ENCODE results near the gene HIGD1A.
A peak's percentile ranks its signal among the peaks of the same experiment; 100 is the strongest.

The HIGD1A gene

DNA sequence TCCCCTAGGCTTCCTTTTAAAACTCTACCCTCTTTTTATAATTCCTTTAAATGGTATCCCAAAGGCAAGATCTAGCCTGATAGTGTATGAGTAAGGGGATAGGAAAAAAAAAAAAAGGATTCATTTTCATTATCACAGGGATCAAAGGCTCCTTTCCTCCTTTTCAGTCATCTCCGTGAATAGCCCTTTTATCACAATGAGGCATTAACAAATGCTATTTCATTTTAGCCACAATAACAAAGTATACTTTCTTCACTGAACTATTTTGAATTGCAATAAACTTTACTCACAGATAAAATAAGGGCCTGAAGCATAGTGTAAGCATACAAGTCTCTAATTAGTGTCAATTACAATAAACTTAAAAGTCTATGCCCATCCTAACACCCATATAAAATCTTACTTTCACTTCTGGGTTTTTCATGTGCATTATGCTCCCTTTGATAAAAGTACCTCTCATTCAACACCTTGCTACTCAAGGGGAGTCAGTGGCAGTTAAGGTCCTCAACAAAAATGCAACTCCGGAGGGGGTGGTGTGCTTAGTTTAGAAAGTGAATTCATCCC lies 8.6 kb downstream of the HIGD1A start:
- no peak for DNase-seq

DNA sequence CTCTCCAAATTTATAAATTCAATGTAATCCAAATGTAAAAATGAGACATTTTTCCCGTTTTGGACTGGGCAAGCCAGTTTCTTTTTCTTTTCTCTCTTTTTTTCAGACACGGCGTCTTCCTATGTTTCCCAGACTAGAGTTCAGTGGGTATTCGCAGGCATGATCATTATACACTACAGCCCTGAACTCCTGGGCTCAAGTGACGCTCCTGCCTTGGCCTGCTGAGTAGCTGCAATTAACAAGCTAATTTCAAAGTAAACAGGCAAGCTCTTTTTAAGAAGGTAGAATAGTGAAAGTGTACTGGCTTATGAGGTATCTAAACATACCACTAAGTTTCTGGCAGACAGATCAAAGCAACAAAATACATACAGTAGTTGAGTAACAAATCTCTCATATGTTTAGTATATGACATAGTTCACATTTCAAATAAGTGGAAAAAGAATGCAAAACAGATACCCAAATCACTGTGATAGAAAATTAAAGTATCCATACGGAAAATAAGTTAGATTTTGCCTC lies 13.5 kb downstream of the HIGD1A start:
- no peak for DNase-seq

DNA sequence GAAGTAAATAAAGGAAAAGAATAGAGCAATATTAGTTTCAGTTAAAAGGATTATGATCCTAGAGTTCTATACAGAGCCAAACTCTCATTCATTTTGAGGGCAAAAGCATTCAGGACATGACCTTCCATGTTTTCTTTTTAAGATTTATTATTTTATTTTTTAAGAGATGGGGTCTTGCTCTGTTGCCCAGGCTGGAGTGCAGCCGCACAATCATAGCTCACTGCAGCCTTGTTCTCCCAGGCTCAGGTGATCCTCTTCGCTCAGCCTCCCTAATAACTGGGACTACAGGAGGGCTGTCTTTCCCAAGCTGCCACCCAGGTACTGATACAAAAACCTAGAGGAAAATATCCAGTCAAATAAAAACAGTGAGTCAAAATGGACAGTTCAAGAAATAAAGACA lies 17.7 kb downstream of the HIGD1A start:
- DNase-seq = no peak

DNA sequence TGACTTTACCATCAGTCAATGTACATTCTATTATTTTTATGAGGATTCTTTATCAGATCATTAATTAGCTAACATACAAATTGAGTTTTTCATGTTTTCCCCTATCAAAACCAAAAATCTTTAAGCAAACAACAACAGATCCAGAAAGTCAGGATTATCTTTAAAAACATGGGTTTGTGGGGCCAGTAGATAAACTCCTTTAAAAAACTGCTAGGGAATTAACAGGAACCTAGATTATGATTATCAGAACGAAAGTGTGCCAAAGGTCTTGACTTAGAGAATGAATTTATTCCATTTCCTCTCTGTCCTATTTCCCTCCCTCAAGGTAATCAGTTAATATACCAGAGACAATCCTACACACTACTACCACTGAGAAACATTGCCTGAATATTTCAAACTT lies 18.1 kb downstream of the HIGD1A start:
- DNase-seq = no peak

DNA sequence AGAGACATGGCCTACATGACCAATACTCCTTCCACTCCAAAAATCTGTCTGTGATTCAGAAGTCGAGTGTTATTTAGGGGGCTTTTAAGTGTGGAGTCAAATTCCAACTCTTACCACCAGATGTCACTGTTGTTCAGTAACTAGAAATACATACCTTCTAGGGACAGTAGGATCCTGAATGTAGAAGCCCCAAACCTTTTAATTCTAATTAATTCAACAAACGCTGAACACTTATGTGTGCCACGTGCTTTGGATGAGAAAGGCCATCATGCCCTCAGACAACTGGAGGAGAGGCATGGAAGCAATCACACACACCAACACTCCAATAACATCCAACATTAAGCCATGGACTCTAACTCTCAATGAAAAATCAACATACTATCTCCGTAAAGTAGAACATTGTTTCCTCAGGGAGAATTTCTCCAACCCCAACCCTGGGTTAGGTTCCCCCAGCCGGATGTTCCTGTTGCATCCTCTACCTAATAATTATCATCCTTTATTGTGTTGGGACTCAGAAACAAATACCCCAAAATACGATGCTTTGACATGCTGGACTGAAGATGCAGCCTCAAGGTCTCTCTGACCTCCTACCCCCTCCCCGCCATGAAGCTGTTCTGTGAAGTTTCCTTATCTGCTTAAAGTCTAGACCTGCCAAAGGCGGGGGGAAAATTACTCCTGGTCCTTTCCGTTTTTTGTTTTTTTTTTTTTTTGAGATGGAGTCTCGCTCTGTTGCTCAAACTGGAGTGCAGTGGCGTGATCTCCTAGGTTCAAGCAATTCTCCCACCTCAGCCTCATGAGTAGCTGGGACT lies 23.2 kb downstream of the HIGD1A start:
- peak; percentile 62 for DNase-seq

DNA sequence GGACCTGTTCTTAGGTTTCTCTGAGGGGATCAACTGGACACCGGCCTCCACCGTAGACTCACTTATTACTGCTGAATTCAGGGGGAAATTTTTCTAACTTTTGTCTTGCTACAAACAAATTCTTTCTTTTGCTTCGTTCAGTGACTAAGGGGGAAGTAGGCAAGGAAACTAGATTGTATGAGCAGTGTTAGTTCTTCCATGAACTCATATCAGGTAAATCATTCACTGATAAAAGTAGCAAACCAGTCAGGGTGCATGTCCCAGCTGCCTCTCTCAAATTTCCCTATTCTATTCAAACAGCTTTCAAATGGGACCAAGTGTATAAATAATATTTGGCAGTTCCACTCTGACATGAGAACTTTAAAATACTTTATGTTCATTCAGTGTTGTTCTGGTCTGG lies 23.9 kb downstream of the HIGD1A start:
- DNase-seq = no peak

DNA sequence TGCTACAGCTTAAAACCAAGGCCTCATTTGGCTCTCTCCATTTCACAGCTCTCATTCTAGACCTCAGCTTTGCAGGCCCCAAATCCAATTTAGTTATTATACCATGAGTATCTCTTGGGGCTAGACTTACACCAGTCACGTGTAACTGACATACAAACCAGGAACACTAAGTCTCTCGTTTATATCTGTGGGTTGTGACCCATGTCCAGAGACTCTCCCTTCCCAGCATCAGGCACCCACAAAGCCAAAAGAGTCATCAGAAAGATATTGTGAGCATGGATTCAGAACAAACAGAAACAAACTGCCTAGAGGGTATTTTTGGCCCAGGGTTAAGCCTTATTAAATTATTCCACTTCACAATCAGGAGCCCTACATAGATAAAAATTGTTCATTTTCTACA lies 25.6 kb downstream of the HIGD1A start:
- DNase-seq = no peak

DNA sequence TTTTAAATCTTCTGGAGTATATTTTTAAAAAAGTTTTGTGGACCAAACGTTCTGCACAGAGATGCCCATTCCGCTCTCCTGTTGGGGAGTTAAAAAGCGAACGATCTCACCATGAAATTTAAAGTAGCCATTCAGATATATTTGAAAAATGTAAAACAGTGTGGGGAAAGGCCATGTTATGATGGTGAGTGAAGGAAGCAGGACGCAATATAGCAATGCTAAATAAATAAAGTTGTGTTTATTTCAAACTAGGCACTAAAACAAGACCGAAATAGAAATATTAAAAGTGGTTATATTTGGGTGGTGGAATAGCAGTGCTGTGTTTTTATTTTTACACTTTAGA lies 30.9 kb downstream of the HIGD1A start:
- no peak for DNase-seq

DNA sequence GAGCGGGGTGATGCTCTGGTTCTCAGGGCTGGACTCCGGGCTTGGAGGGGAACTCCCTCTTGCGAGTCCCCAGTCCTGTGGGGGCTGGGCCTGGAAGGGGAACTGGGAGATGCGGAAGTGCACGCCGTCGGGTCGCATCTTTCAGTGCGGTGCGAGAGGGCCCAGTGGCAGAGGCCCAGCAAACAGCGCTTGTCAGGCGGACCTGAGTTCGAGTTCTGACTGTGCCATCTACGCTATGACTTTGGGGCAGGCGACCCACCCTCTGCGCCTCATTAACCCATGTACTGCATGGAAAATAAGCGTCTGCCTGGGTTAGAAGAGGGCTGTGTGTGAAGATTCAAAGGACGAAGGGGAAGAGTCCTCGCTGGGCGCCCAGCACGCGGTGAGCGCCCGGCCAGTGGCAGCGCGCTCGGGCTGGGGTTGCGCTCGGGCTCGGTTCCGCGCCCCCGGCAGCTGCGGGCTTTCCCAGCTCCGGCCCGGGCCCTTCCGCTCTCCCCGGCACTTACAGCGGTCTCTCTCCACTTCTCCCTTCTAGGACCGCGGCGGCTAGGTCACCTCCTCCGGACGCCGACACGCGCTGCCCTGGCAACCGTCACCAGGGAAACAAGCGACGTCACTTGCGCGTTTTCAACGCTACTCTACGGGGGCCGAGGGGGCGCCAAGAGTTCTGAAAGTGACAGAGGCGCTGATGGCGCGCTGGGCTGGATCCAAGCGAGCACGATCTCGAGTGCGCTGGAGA lies 31.5 kb downstream of the HIGD1A start, which contains the start of gene CCDC13:
CCDC13 (minus strand) TSS at position 584 of the 739 bp plus-strand sequence. CDS start 14,908 bp downstream, outside the sequence.
- peak; percentile 92 for DNase-seq

DNA sequence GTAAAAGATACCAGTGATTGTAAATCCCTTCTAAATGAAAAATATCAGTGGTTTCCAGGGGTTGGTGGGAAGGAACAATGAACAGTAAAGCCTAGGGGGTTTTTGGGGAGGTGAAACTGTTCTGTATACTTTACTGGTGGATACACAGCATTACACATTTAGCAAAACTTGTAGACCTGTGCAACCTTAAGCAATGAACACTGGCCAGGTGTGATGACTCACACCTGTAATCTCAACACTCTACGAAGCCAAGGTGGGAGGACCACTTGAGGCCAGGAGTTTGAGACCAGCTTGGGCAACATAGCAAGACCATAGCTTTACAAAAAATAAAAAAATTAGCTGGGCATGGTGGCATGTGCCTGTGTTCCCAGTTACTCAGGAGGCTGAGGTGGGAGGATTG lies 33.0 kb downstream of the HIGD1A start:
- no peak for DNase-seq

DNA sequence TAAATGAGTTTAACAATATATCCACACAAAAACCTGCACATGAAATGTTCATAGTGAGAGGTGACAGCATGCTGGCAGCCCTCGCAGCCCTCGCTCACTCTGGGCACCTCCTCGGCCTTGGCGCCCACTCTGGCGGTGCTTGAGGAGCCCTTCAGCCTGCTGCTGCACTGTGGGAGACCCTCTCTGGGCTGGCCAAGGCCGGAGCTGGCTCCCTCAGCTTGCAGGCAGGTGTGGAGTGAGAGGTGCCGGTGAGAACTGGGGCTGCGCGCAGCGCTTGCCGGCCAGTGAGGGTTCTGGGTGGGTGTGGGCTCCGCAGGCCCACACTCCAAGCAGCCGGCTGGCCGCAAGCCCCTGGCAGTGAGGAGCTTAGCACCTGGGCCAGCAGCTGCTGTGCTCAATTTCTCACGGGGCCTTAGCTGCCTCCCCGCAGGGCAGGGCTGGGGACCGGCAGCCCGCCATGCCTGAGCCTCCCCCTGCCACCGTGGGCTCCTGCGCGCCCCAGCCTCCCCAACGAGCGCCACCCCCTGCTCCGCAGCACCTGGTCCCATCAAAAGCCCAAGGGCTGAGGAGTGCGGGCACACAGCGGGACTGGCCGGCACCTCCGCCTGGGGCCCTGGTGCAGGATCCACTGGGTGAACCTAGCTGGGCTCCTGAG lies 34.7 kb downstream of the HIGD1A start:
- no peak for DNase-seq

DNA sequence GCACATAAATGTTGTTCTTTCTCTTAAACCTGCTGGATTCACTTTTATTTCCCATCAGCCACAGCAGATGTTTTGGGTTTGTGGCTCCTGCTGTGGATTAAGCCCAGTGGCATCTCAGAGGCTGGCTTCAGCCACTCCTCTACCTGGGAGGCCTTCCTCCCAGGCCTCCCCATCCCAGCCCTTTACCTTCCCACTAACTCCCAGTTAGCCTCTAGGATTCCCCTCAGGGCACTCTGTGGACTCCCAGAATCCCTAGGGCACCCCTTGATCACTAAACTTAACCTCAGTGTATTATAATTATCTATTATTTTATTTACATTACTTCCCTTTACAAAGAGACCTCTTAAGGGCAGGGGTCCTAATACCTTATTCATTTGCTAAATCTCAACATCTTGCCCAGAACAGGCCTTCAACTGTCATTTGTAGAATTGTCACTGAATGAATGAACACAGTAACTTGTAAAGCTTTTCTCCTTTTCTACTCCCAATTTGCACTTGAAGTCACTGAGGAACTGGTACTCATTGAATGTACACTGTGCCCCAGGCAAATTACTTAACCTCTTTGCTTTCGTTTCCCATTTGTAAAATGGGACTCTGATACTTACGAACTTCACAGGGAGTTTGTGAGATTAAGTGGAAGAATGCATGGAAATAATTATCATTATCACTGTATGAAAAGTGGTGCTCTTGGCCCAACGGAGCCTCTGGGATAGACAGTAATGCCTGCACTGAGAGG lies 39.6 kb downstream of the HIGD1A start:
- no peak for DNase-seq

DNA sequence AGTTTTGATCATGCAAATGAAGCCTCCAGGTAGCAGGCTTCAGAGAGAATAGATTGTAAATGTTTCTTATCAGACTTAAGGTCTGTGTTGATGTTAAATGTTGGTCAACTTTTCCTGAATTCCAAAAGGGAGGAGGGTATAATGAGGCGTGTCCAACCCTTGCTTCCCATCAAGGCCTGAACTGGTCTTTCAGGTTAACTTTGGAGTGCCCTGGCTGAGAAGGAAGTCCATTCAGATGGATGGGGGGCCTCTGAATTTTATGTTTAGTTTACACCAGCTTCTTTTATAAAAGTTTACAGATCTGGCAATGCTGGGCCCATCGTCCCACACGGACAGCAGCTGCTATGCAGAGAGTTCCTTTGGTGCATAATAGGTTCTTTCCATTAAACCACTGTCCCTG lies 40.2 kb downstream of the HIGD1A start:
- no peak for DNase-seq

DNA sequence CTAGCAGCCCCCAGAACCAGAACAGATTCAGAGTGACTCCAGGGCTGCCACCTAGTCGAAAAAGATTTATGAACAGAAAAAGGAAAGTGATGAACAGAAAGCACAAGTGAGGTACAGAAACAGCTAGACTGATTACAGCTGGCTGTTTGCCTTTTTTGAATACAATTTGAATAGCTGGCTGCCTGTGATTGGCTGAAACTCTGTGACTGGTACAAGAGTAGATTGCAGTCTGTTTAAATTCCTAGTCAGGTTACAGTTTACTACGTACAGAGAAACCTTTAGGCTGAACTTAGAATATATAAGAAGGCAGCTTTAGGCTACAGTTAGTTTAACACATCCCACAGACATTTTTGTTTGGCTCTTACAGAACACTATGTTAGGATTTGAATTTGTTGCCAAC lies 41.3 kb downstream of the HIGD1A start:
- no peak for DNase-seq

DNA sequence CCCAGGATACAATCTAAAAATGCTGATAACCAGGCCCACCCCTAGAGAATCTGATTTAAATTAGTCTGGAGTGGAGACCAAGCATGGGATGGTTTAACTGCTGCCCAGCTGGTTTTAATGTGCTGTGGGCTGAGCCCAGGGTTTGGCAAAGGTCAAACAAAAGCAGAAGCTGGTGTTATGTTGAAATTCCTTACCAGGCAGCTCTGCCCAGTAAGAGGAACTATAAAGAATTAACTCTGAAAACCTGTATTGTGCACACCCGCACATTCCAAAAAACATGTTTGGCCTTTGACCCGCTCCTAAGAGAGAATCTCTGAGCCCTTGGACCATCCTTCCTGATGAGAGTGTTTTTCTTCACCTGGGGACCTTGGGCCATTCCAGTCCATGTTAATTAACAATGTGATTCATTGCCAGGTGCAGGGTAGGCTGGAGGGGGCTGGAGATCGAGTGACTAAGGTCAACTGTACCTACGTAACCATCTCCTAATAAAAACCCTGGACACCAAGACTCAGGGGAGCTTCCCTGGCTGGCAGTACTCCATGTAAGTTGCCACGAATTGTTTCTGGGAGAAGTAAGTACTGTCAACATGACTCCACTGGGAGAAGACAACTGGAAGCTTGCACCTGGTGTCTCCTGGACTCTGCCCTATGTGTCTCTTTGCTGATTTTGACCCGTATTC lies 42.1 kb downstream of the HIGD1A start:
- DNase-seq = no peak

DNA sequence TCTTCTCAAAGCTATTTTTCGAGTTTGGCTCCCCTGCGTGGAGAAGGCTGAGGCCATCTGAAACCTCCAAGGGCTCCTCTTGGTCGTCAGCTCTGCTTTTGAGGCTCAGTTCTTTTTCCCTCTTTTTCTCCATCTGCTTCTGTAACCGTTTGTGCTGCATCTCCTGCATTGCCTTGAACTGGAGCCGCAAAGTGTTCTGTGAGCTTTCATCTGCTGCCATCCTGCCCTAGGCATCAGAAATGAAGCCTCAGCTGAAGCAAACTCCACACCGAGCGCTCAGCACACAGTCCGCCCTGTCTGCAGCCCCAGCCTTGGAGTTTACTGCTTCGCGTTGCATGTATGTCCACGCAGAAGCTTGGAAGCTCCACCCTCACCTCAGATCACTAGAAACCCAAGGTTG lies 46.2 kb downstream of the HIGD1A start:
- no peak for DNase-seq

DNA sequence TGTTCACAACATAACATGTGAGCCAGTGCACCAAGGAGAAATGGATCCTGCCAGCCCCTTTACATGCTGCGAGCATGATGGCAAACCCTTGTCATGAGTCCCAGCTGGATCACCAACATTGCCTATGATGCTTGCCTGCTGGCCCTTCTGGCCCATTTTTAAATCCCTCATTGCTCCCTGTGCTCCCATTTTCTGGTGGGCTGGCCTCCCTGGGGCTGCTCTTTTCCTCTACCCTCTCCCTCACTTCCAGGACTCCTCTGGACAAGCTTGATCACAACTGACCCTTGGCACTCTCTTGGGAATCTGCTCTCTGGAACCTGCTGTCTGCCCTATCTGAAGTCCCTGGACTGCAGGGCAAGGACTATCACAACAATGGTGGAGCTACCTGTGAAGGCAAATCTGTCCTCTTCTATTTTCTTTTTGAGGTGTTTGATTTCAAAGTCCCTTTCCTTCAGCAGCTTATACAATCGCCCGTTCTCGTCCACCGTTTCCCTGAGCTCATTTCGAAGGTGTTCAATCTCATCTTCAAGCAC lies 47.5 kb downstream of the HIGD1A start:
- no peak for DNase-seq

DNA sequence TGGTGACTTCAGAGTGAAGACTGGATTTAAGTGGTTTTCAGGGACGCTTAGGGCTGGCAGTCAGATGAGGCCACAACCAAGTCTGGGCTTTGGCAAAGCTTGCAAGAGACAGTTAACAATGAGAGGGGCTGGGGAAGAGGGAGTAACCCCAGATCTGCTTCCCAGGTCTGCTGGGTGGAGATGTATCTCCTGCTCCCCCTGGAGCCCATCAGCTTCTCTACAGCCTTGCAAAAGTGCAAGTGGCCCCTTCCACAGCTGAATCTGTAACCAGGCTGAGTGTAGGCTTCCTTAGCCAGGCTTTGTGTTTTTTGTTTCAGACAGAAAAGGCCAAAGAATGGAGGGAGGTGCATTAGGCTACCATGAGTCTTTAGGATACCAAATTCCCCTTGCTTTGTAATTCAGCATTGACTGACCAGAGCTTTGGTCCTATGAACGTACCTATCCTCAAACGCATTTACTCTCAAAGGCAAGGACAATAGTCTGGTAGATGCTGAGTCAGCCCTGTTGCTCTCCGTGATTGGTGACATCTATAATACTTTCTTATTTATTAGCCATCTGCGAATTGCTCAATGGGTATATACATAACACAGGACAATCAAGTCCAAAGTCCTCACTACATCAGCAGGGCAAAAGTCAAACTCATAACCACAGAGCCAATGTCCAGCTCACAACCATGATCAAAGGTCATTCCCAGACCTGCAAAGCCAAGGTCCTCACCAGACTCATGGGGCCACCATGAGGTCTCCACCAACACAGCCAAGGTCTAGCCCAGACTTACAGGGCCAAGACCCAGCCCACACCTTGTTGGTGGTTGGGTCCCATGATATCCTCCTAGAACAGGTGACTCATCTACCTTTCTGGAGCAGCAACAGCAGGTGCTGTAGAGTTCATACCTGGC lies 48.4 kb downstream of the HIGD1A start:
- DNase-seq = no peak

DNA sequence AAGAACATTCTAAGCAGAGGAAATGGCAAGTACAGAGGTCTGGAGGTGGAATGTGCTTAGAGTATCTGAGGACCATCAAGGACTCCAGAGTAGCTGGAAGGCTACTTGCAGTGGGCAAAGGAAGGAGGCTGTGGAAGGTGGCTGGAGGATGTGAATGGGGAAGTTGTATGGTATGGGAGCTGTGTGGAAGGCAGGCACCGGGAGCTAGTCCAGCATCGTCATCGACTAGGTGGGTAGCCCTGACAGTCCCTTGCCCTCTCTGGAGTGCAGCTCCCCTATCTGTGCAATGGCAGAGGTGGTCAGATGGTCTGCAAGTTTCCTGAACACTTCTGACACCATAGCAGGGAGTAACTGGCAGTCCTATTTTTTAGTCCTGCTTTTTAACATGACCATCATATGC lies 50.5 kb downstream of the HIGD1A start:
- no peak for DNase-seq

DNA sequence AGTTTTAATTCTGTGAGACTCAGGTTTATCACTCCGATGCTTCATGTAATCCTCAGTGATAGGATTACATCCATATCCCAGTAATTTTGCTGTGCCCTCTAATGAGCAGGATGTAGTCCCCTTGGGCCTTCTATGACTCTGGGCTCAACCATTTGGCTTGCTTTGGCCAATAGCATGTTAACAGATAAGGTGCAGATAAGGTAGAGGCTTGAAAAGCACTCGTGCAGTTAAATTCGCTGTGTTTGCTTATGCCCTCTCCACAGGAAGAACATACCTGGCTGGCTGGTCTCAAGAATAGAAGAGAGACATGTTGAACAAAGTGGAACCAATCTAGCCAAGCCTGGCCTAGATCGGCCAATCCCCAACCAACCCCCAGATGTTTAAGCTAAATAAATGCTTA lies 51.3 kb downstream of the HIGD1A start:
- DNase-seq = no peak

DNA sequence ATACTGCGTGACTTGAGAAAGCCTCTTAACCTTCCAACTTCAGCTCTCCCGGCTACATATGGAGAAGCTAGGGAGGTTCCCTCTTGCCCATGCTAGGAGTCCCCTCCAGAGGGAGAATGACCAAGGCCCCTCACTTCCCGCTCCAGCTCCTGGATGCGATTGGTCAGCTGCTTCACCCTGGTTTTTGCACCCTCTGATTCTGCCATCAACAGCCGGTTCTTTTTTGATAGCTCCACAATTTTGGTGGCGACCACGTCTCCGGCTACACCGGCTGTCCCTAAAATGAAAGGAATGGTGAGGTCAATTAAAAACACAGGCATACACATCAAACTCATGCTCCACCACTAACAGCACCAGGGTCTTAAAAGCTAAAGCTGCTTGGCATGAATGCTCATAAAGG lies 51.8 kb downstream of the HIGD1A start:
- no peak for DNase-seq

Measured in activated CD4-positive, alpha-beta T cell treated with anti-CD3 and anti-CD28 coated beads, Interleukin-10, Interleukin-2, amounts not matched to agents 100 ng/mL and 50 ng/mL, durations not matched to agents 16 hours and 8 hours (primary cell).